CD4-positive, alpha-beta T cell treated with Interleukin-1 beta for 1 hour (primary cell): ENCODE results near the gene APC2.
"Not testable (repeated sequence)": the region's sequence is repeated elsewhere in the genome, so short reads cannot be mapped to it uniquely, and the experiment has no call there.

Experiments used
- DNase-seq, 2 donors: peaks; one replicate each; pipeline ENCODE4 v3.0.0-alpha.2; 2020 to 2022

The APC2 gene

GRCh38 chr19:1514295-1514661 lies 64.4 kb downstream of the APC2 start:
- no peak for DNase-seq

- DNase-seq: no peak
Observed at GRCh38 chr19:1514986-1515721, 65.2 kb downstream of the APC2 start.

- no peak for DNase-seq
Observed at GRCh38 chr19:1516395-1516753, 66.5 kb downstream of the APC2 start.

- DNase-seq: no peak
Observed at GRCh38 chr19:1518471-1518870, 68.5 kb downstream of the APC2 start.

GRCh38 chr19:1519802-1520201 lies 69.9 kb downstream of the APC2 start:
- not testable (repeated sequence) for DNase-seq

GRCh38 chr19:1520203-1520780 lies 70.4 kb downstream of the APC2 start:
- no peak for DNase-seq

GRCh38 chr19:1521636-1522035 lies 71.7 kb downstream of the APC2 start:
- DNase-seq: no peak

- DNase-seq: no peak
Observed at GRCh38 chr19:1522061-1522460, 72.1 kb downstream of the APC2 start.

- no peak for DNase-seq
Observed at GRCh38 chr19:1522838-1523237, 72.9 kb downstream of the APC2 start.
